H9 (cell line): ENCODE results near the gene TBC1D22A. TPM values are rescaled to one million over a fixed set of nuclear protein-coding genes. Genes with fewer than 3 reads are reported as not detected.

ENCODE experiments used
- DNase-seq: peaks from one replicate; pipeline ENCODE4 v3.0.0-alpha.2; 2017
- H2AFZ ChIP-seq: one replicate; pipeline ENCODE4 v1.6.1; 2013; ENCODE audit warnings: mild to moderate bottlenecking, low read length, control low read depth, moderate library complexity
- H2AK5ac ChIP-seq: 2 replicates; pipeline ENCODE4 v1.6.1; 2013; ENCODE audit warnings: low read length, control low read depth, mixed read lengths; ENCODE audit not compliant: insufficient read length
- H2BK120ac ChIP-seq: one replicate; pipeline ENCODE4 v1.6.1; 2013; ENCODE audit warnings: low read depth, mild to moderate bottlenecking, low read length, control low read depth, inconsistent platforms; ENCODE audit not compliant: poor library complexity, severe bottlenecking
- H2BK12ac ChIP-seq: 2 replicates; pipeline ENCODE4 v1.6.1; 2013; ENCODE audit warnings: low read length, control low read depth, mixed read lengths, low read depth; ENCODE audit not compliant: insufficient read length
- H2BK15ac ChIP-seq: 2 replicates; pipeline ENCODE4 v1.6.1; 2013; ENCODE audit warnings: low read depth, low read length, control low read depth
- H2BK20ac ChIP-seq: one replicate; pipeline ENCODE4 v1.6.1; 2013; ENCODE audit warnings: low read depth, mild to moderate bottlenecking, low read length, control low read depth, inconsistent platforms; ENCODE audit not compliant: poor library complexity, severe bottlenecking
- H2BK5ac ChIP-seq: 2 replicates; pipeline ENCODE4 v1.6.1; 2013; ENCODE audit warnings: low read length, control low read depth, mixed read lengths; ENCODE audit not compliant: insufficient read length
- H3K14ac ChIP-seq: 2 replicates; pipeline ENCODE4 v1.6.1; 2013; ENCODE audit warnings: low read length, control low read depth; ENCODE audit not compliant: insufficient read depth
- H3K18ac ChIP-seq: 2 replicates; pipeline ENCODE4 v1.6.1; 2013; ENCODE audit warnings: low read depth, mild to moderate bottlenecking, mixed read lengths, low read length, control low read depth; ENCODE audit not compliant: insufficient read length
- H3K23ac ChIP-seq: 2 replicates; pipeline ENCODE4 v1.6.1; 2013; ENCODE audit warnings: low read length, control low read depth, mixed read lengths, low read depth; ENCODE audit not compliant: insufficient read length
- H3K23me2 ChIP-seq: 2 replicates; pipeline ENCODE4 v1.6.1; 2013; ENCODE audit warnings: low read depth, mild to moderate bottlenecking, mixed read lengths, low read length, control low read depth; ENCODE audit not compliant: insufficient read length, poor library complexity, severe bottlenecking
- H3K27ac ChIP-seq: 2 replicates; pipeline ENCODE4 v1.5.1; 2013; ENCODE audit warnings: low read length, control low read depth, mixed read lengths, low read depth; ENCODE audit not compliant: insufficient read length
- H3K27me3 ChIP-seq: 2 replicates; pipeline ENCODE4 v1.6.1; 2013; ENCODE audit warnings: low read length, control low read depth, inconsistent platforms; ENCODE audit not compliant: insufficient read depth
- H3K4ac ChIP-seq: 2 replicates; pipeline ENCODE4 v1.6.1; 2013; ENCODE audit warnings: low read depth, mild to moderate bottlenecking, control low read depth, inconsistent platforms, low read length, moderate library complexity
- H3K4me1 ChIP-seq: 2 replicates; pipeline ENCODE4 v1.6.1; 2013; ENCODE audit warnings: low read length, control low read depth, inconsistent platforms; ENCODE audit not compliant: insufficient read depth
- H3K4me2 ChIP-seq: 2 replicates; pipeline ENCODE4 v1.6.1; 2013; ENCODE audit warnings: low read length, control low read depth, mixed read lengths; ENCODE audit not compliant: insufficient read length, insufficient read depth
- H3K56ac ChIP-seq: 2 replicates; pipeline ENCODE4 v1.6.1; 2013; ENCODE audit warnings: low read depth, mild to moderate bottlenecking, mixed read lengths, low read length, control low read depth; ENCODE audit not compliant: insufficient read length
- H3K79me1 ChIP-seq: 2 replicates; pipeline ENCODE4 v1.6.1; 2013; ENCODE audit warnings: low read depth, mild to moderate bottlenecking, moderate library complexity, low read length, control low read depth, inconsistent platforms; ENCODE audit not compliant: insufficient read depth, poor library complexity, severe bottlenecking
- H3K79me2 ChIP-seq: 2 replicates; pipeline ENCODE4 v1.6.1; 2013; ENCODE audit warnings: low read length, control low read depth, inconsistent platforms; ENCODE audit not compliant: insufficient read depth
- H3K9ac ChIP-seq: 2 replicates; pipeline ENCODE4 v1.6.1; 2013; ENCODE audit warnings: low read length, control low read depth, mixed read lengths; ENCODE audit not compliant: insufficient read length; ENCODE audit errors: extremely low read depth
- H3K9me3 ChIP-seq: one replicate; pipeline ENCODE4 v1.6.1; 2013; ENCODE audit warnings: low read depth, low read length, inconsistent platforms; ENCODE audit not compliant: control insufficient read depth
- H3T11ph ChIP-seq: one replicate; pipeline ENCODE4 v1.6.1; 2013; ENCODE audit warnings: mild to moderate bottlenecking, low read length, control low read depth, inconsistent platforms
- H4K20me1 ChIP-seq: one replicate; pipeline ENCODE4 v1.6.1; 2013; ENCODE audit not compliant: control insufficient read depth, insufficient read length, insufficient read depth
- H4K5ac ChIP-seq: 2 replicates; pipeline ENCODE4 v1.6.1; 2013; ENCODE audit warnings: low read depth, mild to moderate bottlenecking, mixed read lengths, low read length, control low read depth; ENCODE audit not compliant: insufficient read length
- H4K8ac ChIP-seq: replicated peaks from 2 replicates; pipeline ENCODE4 v1.6.1; 2013; ENCODE audit warnings: low read length, control low read depth, mixed read lengths, low read depth; ENCODE audit not compliant: insufficient read length
- H4K91ac ChIP-seq: 2 replicates; pipeline ENCODE4 v1.6.1; 2013; ENCODE audit warnings: low read depth, mild to moderate bottlenecking, moderate library complexity, mixed read lengths, low read length, control low read depth; ENCODE audit not compliant: insufficient read length
- H3K27ac Mint-ChIP-seq, 3 experiments: 2 replicates in 2 of 3; 3 replicates in 1 of 3; pipeline ENCODE4 v1.8.0; 2020 to 2021; ENCODE audit warnings: mixed read lengths in 3 of 3, mild to moderate bottlenecking in 1 of 3, moderate library complexity in 1 of 3
- H3K27me3 Mint-ChIP-seq: 2 replicates; pipeline ENCODE4 v1.8.0; 2021; ENCODE audit warnings: low read depth, mild to moderate bottlenecking, moderate library complexity, mixed read lengths
- H3K36me3 Mint-ChIP-seq, 3 experiments: 2 replicates in 2 of 3; 3 replicates in 1 of 3; pipeline ENCODE4 v1.8.0; 2020 to 2021; ENCODE audit warnings: low read depth in 3 of 3, mixed read lengths in 3 of 3; ENCODE audit not compliant: insufficient read depth in 1 of 3
- H3K4me1 Mint-ChIP-seq, 2 experiments: 2 replicates each; pipeline ENCODE4 v1.8.0; 2020; ENCODE audit warnings: mixed read lengths in 2 of 2
- H3K4me3 Mint-ChIP-seq, 2 experiments: 2 replicates in 1 of 2; 3 replicates in 1 of 2; pipeline ENCODE4 v1.8.0; 2020 to 2021; ENCODE audit warnings: mild to moderate bottlenecking in 2 of 2, mixed read lengths in 2 of 2, moderate library complexity in 1 of 2
- H3K9me3 Mint-ChIP-seq, 2 experiments: 2 replicates in 1 of 2; 3 replicates in 1 of 2; pipeline ENCODE4 v1.8.0; 2020; ENCODE audit warnings: mild to moderate bottlenecking in 2 of 2, mixed read lengths in 2 of 2, moderate library complexity in 1 of 2
- WGBS: extraction: QIAGEN DNeasy Blood & Tissue Kit; methylation state at CpG from one replicate; pipeline ENCODE4 v1.1.7; 2013; ENCODE audit warnings: missing lambda C conversion rate, low lambda C conversion rate, mixed read lengths; ENCODE audit not compliant: insufficient read length; ENCODE audit errors: extremely low coverage; 5-methylcytosine and 5-hydroxymethylcytosine counted together
- total RNA-seq: library from RNA; stranded (reverse); gene quantifications from 2 replicates; pipeline ENCODE4 v1.2.1, GENCODE V29; 2021
- TF ChIP-seq, protein P1 (sequence below): fragments of 200-600 bp; sonication (generic); conservative IDR thresholded peaks from 3 replicates; pipeline ENCODE4 v1.8.0; 2021; ENCODE audit warnings: antibody characterized with exemption, mild to moderate bottlenecking

Gene TBC1D22A
- total RNA-seq, 1 experiment from 2014 or later, result 20.8 TPM

DNA sequence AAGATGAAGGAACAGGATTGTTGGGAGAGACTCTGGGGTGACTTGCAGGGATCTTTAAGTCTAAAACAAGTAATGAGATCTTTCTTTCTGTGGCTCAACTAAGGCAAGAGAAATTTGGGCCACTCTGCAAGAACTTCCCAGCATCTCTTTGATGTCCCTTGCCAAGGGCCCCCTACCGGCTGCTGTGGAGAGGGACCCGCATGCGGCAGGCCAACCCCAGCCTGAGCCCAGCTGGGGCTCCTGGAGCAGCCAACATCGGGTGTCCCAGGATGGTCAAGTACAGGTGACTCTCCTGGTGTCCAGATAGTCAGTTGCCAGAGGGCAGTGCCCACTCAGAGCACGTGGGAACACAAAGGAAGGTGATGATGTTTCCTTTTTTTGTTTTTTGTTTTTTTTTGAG is 363.2 kb downstream of the TBC1D22A start:
- no CpG with 5 or more reads among the region's 5 CpGs for WGBS
- H2AK5ac ChIP-seq, result no peak overlapping the region
- peaks cover 9 to 23% of the 10 kb centered on the region in 2 experiments; a peak in 3 of 4 replicates for H3K4me1 Mint-ChIP-seq

More for the DNA sequence above, 363.2 kb downstream of the TBC1D22A start:
- H3K18ac ChIP-seq, result no peak overlapping the region
- no peaks in the 10 kb centered on the region for H3K79me1 ChIP-seq
- H3K23ac ChIP-seq, result no peak overlapping the region
- H3K9me3 ChIP-seq, result no peaks in the 10 kb centered on the region
- no peak overlapping the region for H4K5ac ChIP-seq
- H2BK12ac ChIP-seq, result no peak overlapping the region
- no peak overlapping the region for H3K4ac ChIP-seq
- H3K27me3 ChIP-seq, result no peaks in the 10 kb centered on the region
- Mint-ChIP-seq H3K9me3 (peaks cover 0 to 2% of the 10 kb centered on the region in 2 experiments; a peak in 1 of 5 replicates), H3K27ac (0 out of 7 replicates have a peak overlapping the region, but pooled peaks of 1 of the 3 experiments have one; percentile 19), H3K27me3 (no peaks in the 10 kb centered on the region; the same call in none of the 2 replicates), H3K36me3 (peaks cover 0 to 7% (median 2%) of the 10 kb centered on the region in 3 experiments; a peak in 4 of 7 replicates), H3K4me3 (no peak overlapping the region)
- H3K56ac ChIP-seq, result no peak overlapping the region
- no peak overlapping the region for H2AFZ ChIP-seq
- H3K4me2 ChIP-seq, result no peak overlapping the region
- no peaks in the 10 kb centered on the region for H3K79me2 ChIP-seq
- no peak overlapping the region; the same call in 1 of the 2 replicates for H3K14ac ChIP-seq
- no peak overlapping the region for H4K91ac ChIP-seq
- H3K4me1 ChIP-seq, result no peaks in the 10 kb centered on the region
- no peak overlapping the region for H3K27ac ChIP-seq
- no peak overlapping the region for H2BK120ac ChIP-seq
- H4K20me1 ChIP-seq, result no peaks in the 10 kb centered on the region
- no peak overlapping the region for H2BK5ac ChIP-seq
- H3T11ph ChIP-seq, result no peak overlapping the region
- H3K9ac ChIP-seq, result no peak overlapping the region
- TF ChIP-seq, protein P1, sequence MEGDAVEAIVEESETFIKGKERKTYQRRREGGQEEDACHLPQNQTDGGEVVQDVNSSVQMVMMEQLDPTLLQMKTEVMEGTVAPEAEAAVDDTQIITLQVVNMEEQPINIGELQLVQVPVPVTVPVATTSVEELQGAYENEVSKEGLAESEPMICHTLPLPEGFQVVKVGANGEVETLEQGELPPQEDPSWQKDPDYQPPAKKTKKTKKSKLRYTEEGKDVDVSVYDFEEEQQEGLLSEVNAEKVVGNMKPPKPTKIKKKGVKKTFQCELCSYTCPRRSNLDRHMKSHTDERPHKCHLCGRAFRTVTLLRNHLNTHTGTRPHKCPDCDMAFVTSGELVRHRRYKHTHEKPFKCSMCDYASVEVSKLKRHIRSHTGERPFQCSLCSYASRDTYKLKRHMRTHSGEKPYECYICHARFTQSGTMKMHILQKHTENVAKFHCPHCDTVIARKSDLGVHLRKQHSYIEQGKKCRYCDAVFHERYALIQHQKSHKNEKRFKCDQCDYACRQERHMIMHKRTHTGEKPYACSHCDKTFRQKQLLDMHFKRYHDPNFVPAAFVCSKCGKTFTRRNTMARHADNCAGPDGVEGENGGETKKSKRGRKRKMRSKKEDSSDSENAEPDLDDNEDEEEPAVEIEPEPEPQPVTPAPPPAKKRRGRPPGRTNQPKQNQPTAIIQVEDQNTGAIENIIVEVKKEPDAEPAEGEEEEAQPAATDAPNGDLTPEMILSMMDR, result peak; percentile 36; the same call in 2 of the 3 replicates
- no peak for DNase-seq
- H3K23me2 ChIP-seq, result no peaks in the 10 kb centered on the region
- H2BK15ac ChIP-seq, result no peak overlapping the region
- H2BK20ac ChIP-seq, result no peak overlapping the region
- no peak overlapping the region for H4K8ac ChIP-seq
